Suprapubic skin (tissue), 4 donors: ENCODE results near the gene KLHL8. TPM values are rescaled to one million over a fixed set of nuclear protein-coding genes. Genes with fewer than 3 reads are reported as not detected.

Experiments used
- DNase-seq, 2 donors: peaks; one replicate each; pipeline ENCODE4 v3.0.0-alpha.2; 2019; ENCODE audit warnings: low spot score in 2 of 2
- H3K27ac ChIP-seq: fragments of 200-600 bp; sonication (generic); one replicate; pipeline ENCODE4 v1.5.1; 2019
- H3K27me3 ChIP-seq: fragments of 200-600 bp; sonication (generic); one replicate; pipeline ENCODE4 v1.5.1; 2019
- H3K36me3 ChIP-seq: fragments of 200-600 bp; sonication (generic); one replicate; pipeline ENCODE4 v1.5.1; 2019
- H3K4me1 ChIP-seq: fragments of 200-600 bp; sonication (generic); one replicate; pipeline ENCODE4 v1.5.1; 2019
- H3K4me3 ChIP-seq: fragments of 200-600 bp; sonication (generic); one replicate; pipeline ENCODE4 v1.5.1; 2019; ENCODE audit warnings: mild to moderate bottlenecking
- H3K9me3 ChIP-seq: fragments of 200-600 bp; sonication (generic); one replicate; pipeline ENCODE4 v1.5.1; 2019
- CTCF ChIP-seq, 2 donors: fragments of 200-600 bp in 1 of 2; fragments of 450-650 bp in 1 of 2; sonication (generic) in 1 of 2; IDR thresholded peaks; one replicate each; pipeline ENCODE4 v1.5.1; 2016 to 2019; ENCODE audit warnings: antibody characterized with exemption in 2 of 2, mild to moderate bottlenecking in 1 of 2, moderate library complexity in 1 of 2
- EP300 ChIP-seq: sonication (generic); formaldehyde crosslinking; IDR thresholded peaks from one replicate; pipeline ENCODE4 v1.6.1; 2017; ENCODE audit warnings: antibody characterized with exemption
- POLR2A ChIP-seq, 2 donors: fragments of 450-650 bp; IDR thresholded peaks; one replicate each; pipeline ENCODE4 v1.6.1; 2017; ENCODE audit warnings: antibody characterized with exemption in 2 of 2, mild to moderate bottlenecking in 2 of 2, moderate library complexity in 2 of 2
- POLR2AphosphoS5 ChIP-seq, 3 donors: sonication (generic); formaldehyde crosslinking; IDR thresholded peaks; one replicate each; pipeline ENCODE4 v1.6.1; 2017; ENCODE audit warnings: antibody characterized with exemption in 3 of 3
- WGBS: methylation state at CpG from one replicate; pipeline ENCODE4 v1.1.5; 2018; 5-methylcytosine and 5-hydroxymethylcytosine counted together
- total RNA-seq, 4 donors: library from RNA; depleted of rRNA; stranded (reverse); fragments of >200 nt; gene quantifications; one replicate each; pipeline ENCODE4 v1.1.0, GENCODE V29; 2016

Gene KLHL8
- total RNA-seq, 4 donors from 2014 or later: 6.1 to 10.1 (median 7.2) TPM

- Histone ChIP-seq H3K4me3 (no peak overlapping the region), H3K27ac (no peak overlapping the region), H3K9me3 (no peaks in the 10 kb centered on the region), H3K36me3 (peaks cover 24% of the 10 kb centered on the region), H3K27me3 (no peaks in the 10 kb centered on the region), H3K4me1 (no peaks in the 10 kb centered on the region)
- WGBS: 85% methylated on average over 3 of the region's 3 CpGs
- TF ChIP-seq POLR2A (IDR thresholded peaks at IDR 0.05) (no peak), EP300 (no peak), CTCF (IDR thresholded peaks at IDR 0.05) (no peak), POLR2AphosphoS5 (IDR thresholded peaks at IDR 0.05) (no peak)
- DNase-seq: no peak
Observed at GRCh38 chr4:87166296-87166854, 54.0 kb downstream of the KLHL8 start.

- WGBS: 91% methylated on average over 1 of the region's 1 CpG
- no peak for TF ChIP-seq POLR2AphosphoS5 (IDR thresholded peaks at IDR 0.05)
- TF ChIP-seq POLR2A (IDR thresholded peaks at IDR 0.05): no peak
- no peak for TF ChIP-seq EP300
- no peak for TF ChIP-seq CTCF (IDR thresholded peaks at IDR 0.05)
- H3K36me3 ChIP-seq: peaks cover 24% of the 10 kb centered on the region
Observed at GRCh38 chr4:87165892-87166291, 54.5 kb downstream of the KLHL8 start.

GRCh38 chr4:87153078-87153870, 67.1 kb downstream of the KLHL8 start:
- no peak for TF ChIP-seq POLR2A (IDR thresholded peaks at IDR 0.05)
- TF ChIP-seq CTCF (IDR thresholded peaks at IDR 0.05): no peak
- TF ChIP-seq POLR2AphosphoS5 (IDR thresholded peaks at IDR 0.05): no peak
- TF ChIP-seq EP300: no peak
- no peaks in the 10 kb centered on the region for H3K4me1 ChIP-seq
- H3K27ac ChIP-seq: no peak overlapping the region
- WGBS: 48% methylated on average over 4 of the region's 4 CpGs
- no peak for DNase-seq
- no peaks in the 10 kb centered on the region for H3K36me3 ChIP-seq
- no peaks in the 10 kb centered on the region for H3K27me3 ChIP-seq
- H3K9me3 ChIP-seq: no peaks in the 10 kb centered on the region
- H3K4me3 ChIP-seq: no peak overlapping the region

More at GRCh38 chr4:87165892-87166291, 54.5 kb downstream of the KLHL8 start:
- no peaks in the 10 kb centered on the region for H3K9me3 ChIP-seq
- H3K27ac ChIP-seq: no peak overlapping the region
- H3K4me3 ChIP-seq: no peak overlapping the region
- H3K4me1 ChIP-seq: no peaks in the 10 kb centered on the region
- H3K27me3 ChIP-seq: no peaks in the 10 kb centered on the region
- no peak for DNase-seq

GRCh38 chr4:87152310-87153041, 67.9 kb downstream of the KLHL8 start:
- TF ChIP-seq CTCF (IDR thresholded peaks at IDR 0.05) (no peak), POLR2A (IDR thresholded peaks at IDR 0.05) (no peak), EP300 (no peak), POLR2AphosphoS5 (IDR thresholded peaks at IDR 0.05) (no peak)
- H3K4me1 ChIP-seq: no peaks in the 10 kb centered on the region
- H3K27me3 ChIP-seq: no peaks in the 10 kb centered on the region
- H3K36me3 ChIP-seq: no peaks in the 10 kb centered on the region
- H3K27ac ChIP-seq: no peak overlapping the region
- WGBS: 88% methylated on average over 13 of the region's 14 CpGs
- no peak for DNase-seq
- H3K9me3 ChIP-seq: no peaks in the 10 kb centered on the region
- H3K4me3 ChIP-seq: no peak overlapping the region

GRCh38 chr4:87151730-87152129, 68.7 kb downstream of the KLHL8 start:
- no peak for DNase-seq
- no peaks in the 10 kb centered on the region for H3K9me3 ChIP-seq
- no peaks in the 10 kb centered on the region for H3K4me1 ChIP-seq
- no peak overlapping the region for H3K4me3 ChIP-seq
- TF ChIP-seq POLR2A (IDR thresholded peaks at IDR 0.05) (no peak), POLR2AphosphoS5 (IDR thresholded peaks at IDR 0.05) (no peak), CTCF (IDR thresholded peaks at IDR 0.05) (no peak), EP300 (no peak)
- H3K36me3 ChIP-seq: no peaks in the 10 kb centered on the region
- H3K27me3 ChIP-seq: no peaks in the 10 kb centered on the region
- WGBS: 47% methylated on average over 1 of the region's 1 CpG
- no peak overlapping the region for H3K27ac ChIP-seq
